Measurements from ENCODE around the gene KIRREL3. TPM values are rescaled to one million over a fixed set of nuclear protein-coding genes. Genes with fewer than 3 reads are reported as not detected.

Gene KIRREL3
- total and polyA plus RNA-seq, 9 of the 15 experiments (the other 6 are each of a cell fraction or from before 2014, with no cell fraction given) = 0.04 to 0.10 TPM; not detected in 7

GRCh38 chr11:126680131-126680530 is 320.4 kb downstream of the KIRREL3 start:
- DNase-seq (ENCODE audit: extremely low read depth in 1 of 4, low spot score in 3 of 4) = peak in 1 of 4 experiments; percentile 14
- Histone ChIP-seq H2AFZ (ENCODE audit: low read depth, low read length) (no peak overlapping the region), H3K4me2 (ENCODE audit: insufficient read depth, low read length) (no peak overlapping the region), H3K4me1 (replicated peaks in 1 of 2; ENCODE audit: control insufficient read depth in 2 of 2, insufficient read depth in 2 of 2, low read length in 2 of 2) (no peaks in the 10 kb centered on the region), H3K27ac (ENCODE audit: extremely low read depth, low read depth, low read length) (no peak overlapping the region), H4K20me1 (replicated peaks; ENCODE audit: control insufficient read depth, insufficient read depth, low read length) (no peaks in the 10 kb centered on the region), H3K9me1 (ENCODE audit: control insufficient read depth, insufficient read depth, low read length) (no peaks in the 10 kb centered on the region), H3K4me3 (no peak overlapping the region), H3K79me2 (ENCODE audit: control insufficient read depth, insufficient read depth, low read length) (no peaks in the 10 kb centered on the region), H3K36me3 (ENCODE audit: control insufficient read depth, insufficient read depth, low read length) (no peaks in the 10 kb centered on the region), H3K9ac (ENCODE audit: insufficient read depth in 1 of 2, low read depth in 2 of 2, low read length in 2 of 2) (no peak overlapping the region), H3K9me3 (replicated peaks; ENCODE audit: control insufficient read depth, insufficient read depth, low read depth, low read length) (no peaks in the 10 kb centered on the region), H3K27me3 (ENCODE audit: control insufficient read depth in 2 of 2, insufficient read depth in 2 of 2, low read length in 2 of 2) (peaks cover 0 to 11% of the 10 kb centered on the region in 2 experiments; a peak in 1 of 5 replicates)
- POLR2A ChIA-PET = no interaction called here
- no TSS peak for BruUV-seq (replicated peaks)
- in situ Hi-C loops (cut with MboI) (no loop called here), intact Hi-C loops (cut with micrococcal nuclease) (no loop called here)
- no peak for TF ChIP-seq NKRF (IDR thresholded peaks at IDR 0.05; ENCODE audit: borderline replicate concordance)
- no peak for TF ChIP-seq OTX1 (CRISPR knock-in tag; IDR thresholded peaks at IDR 0.05)
- peak; percentile 56 for TF ChIP-seq NFIC (IDR thresholded peaks at IDR 0.05)
- no peak for TF ChIP-seq RFX7 (CRISPR knock-in tag; IDR thresholded peaks at IDR 0.05)
- CTCF ChIA-PET (ENCODE audit: low intra/inter-chr PET ratio) = no interaction called here
- no peak for FAIRE-seq
- ATAC-seq = no peak
- WGBS (ENCODE audit: insufficient coverage, low coverage, missing lambda C conversion rate) = 13% methylated on average over 4 of the region's 4 CpGs

- WGBS (ENCODE audit: insufficient coverage, low coverage, missing lambda C conversion rate) = 0% methylated on average over 2 of the region's 2 CpGs
- Histone ChIP-seq H3K79me2 (ENCODE audit: control insufficient read depth, insufficient read depth, low read length) (no peaks in the 10 kb centered on the region), H3K9ac (ENCODE audit: insufficient read depth in 1 of 2, low read depth in 2 of 2, low read length in 2 of 2) (no peak overlapping the region), H3K27ac (ENCODE audit: extremely low read depth, low read depth, low read length) (no peak overlapping the region), H3K27me3 (ENCODE audit: control insufficient read depth in 2 of 2, insufficient read depth in 2 of 2, low read length in 2 of 2) (peaks cover 0 to 10% of the 10 kb centered on the region in 2 experiments; a peak in 1 of 5 replicates), H3K4me1 (replicated peaks in 1 of 2; ENCODE audit: control insufficient read depth in 2 of 2, insufficient read depth in 2 of 2, low read length in 2 of 2) (no peaks in the 10 kb centered on the region), H4K20me1 (replicated peaks; ENCODE audit: control insufficient read depth, insufficient read depth, low read length) (no peaks in the 10 kb centered on the region), H3K4me3 (no peak overlapping the region), H3K36me3 (ENCODE audit: control insufficient read depth, insufficient read depth, low read length) (no peaks in the 10 kb centered on the region), H2AFZ (ENCODE audit: low read depth, low read length) (no peak overlapping the region), H3K4me2 (ENCODE audit: insufficient read depth, low read length) (no peak overlapping the region), H3K9me3 (replicated peaks; ENCODE audit: control insufficient read depth, insufficient read depth, low read depth, low read length) (no peaks in the 10 kb centered on the region), H3K9me1 (ENCODE audit: control insufficient read depth, insufficient read depth, low read length) (no peaks in the 10 kb centered on the region)
- intact Hi-C loops (cut with micrococcal nuclease) (no loop called here), in situ Hi-C loops (cut with MboI) (no loop called here)
- FAIRE-seq (no peak), ATAC-seq (no peak), DNase-seq (ENCODE audit: extremely low read depth in 1 of 4, low spot score in 3 of 4) (no peak)
- ChIA-PET POLR2A (no interaction called here), CTCF (ENCODE audit: low intra/inter-chr PET ratio) (no interaction called here)
- BruUV-seq (replicated peaks) = no TSS peak
- TF ChIP-seq MNT (conservative IDR thresholded peaks at IDR 0.05) (no peak), XRCC4 (IDR thresholded peaks at IDR 0.05; ENCODE audit: extremely low read depth, insufficient read depth, insufficient read length) (no peak), ZNF512 (tag; IDR thresholded peaks at IDR 0.05) (no peak), E2F8 (IDR thresholded peaks at IDR 0.05; ENCODE audit: low read depth, partially characterized antibody) (no peak)
Observed at GRCh38 chr11:126679033-126679432, 321.5 kb downstream of the KIRREL3 start.

All from K562 (cell line).